NCI-H748 (cell line): Measurements from ENCODE around the gene GHRHR.

Experiments used
- DNase-seq: peaks from one replicate; lab custom pipeline; 2025; ENCODE audit not compliant: unreplicated experiment; lab: John Stamatoyannopoulos, UW

The GHRHR gene

GRCh38 chr7:30928254-30928872 is 35.4 kb upstream of the GHRHR start:
- no peak for DNase-seq

GRCh38 chr7:30929686-30930085 is 34.1 kb upstream of the GHRHR start:
- DNase-seq, result no peak

- DNase-seq, result no peak
These were observed 33.1 kb upstream of the GHRHR start for GRCh38 chr7:30930621-30931020.

- DNase-seq, result no peak
These were observed 32.4 kb upstream of the GHRHR start for GRCh38 chr7:30931161-30931928.

GRCh38 chr7:30931929-30932540 is 31.7 kb upstream of the GHRHR start:
- no peak for DNase-seq

GRCh38 chr7:30932562-30932961 is 31.2 kb upstream of the GHRHR start:
- no peak for DNase-seq

- DNase-seq, result no peak
These were observed 30.4 kb upstream of the GHRHR start for GRCh38 chr7:30933124-30933974.

- DNase-seq, result no peak
These were observed 29.5 kb upstream of the GHRHR start for GRCh38 chr7:30934225-30934624.

- no peak for DNase-seq
These were observed 28.8 kb upstream of the GHRHR start for GRCh38 chr7:30934732-30935568.

- no peak for DNase-seq
These were observed 28.2 kb upstream of the GHRHR start for GRCh38 chr7:30935569-30935877.

GRCh38 chr7:30936650-30937245 is 27.0 kb upstream of the GHRHR start:
- DNase-seq, result no peak

GRCh38 chr7:30937416-30937815 is 26.3 kb upstream of the GHRHR start:
- DNase-seq, result no peak

- peak; percentile 79 for DNase-seq
These were observed 25.1 kb upstream of the GHRHR start for GRCh38 chr7:30938435-30939316.

GRCh38 chr7:30941582-30942323 is 22.0 kb upstream of the GHRHR start:
- DNase-seq, result peak; percentile 17

- no peak for DNase-seq
These were observed 13.6 kb upstream of the GHRHR start for GRCh38 chr7:30950197-30950596.

GRCh38 chr7:30954914-30955313 is 8.8 kb upstream of the GHRHR start:
- no peak for DNase-seq

- no peak for DNase-seq
These were observed 7.0 kb upstream of the GHRHR start for GRCh38 chr7:30956704-30957103.

GRCh38 chr7:30965372-30965771 is 1.6 kb downstream of the GHRHR start:
- no peak for DNase-seq

- DNase-seq, result no peak
These were observed 2.1 kb downstream of the GHRHR start for GRCh38 chr7:30965883-30966282.
